Endothelial cell of umbilical vein (primary cell): ENCODE data around the gene ITPR2. TPM values are rescaled to one million over a fixed set of nuclear protein-coding genes. Genes with fewer than 3 reads are reported as not detected.
A peak's percentile ranks its signal among the peaks of the same experiment; 100 is the strongest.

Source experiments
- BruUV-seq: library from RNA; stranded (reverse); fragments of 400-500 nt; replicated peaks from 2 replicates; lab custom pipeline; 2021; lab: Mats Ljungman, UMichigan
- CTCF ChIA-PET: fragments of 300-600, 350-600 bp; sonication (Branson Sonifier 250); formaldehyde crosslinking; loops from one replicate; lab custom pipeline; 2021; ENCODE audit warnings: antibody characterized with exemption, inconsistent platforms; lab: Charles Lee
- POLR2A ChIA-PET: fragments of 300-600, 350-600 bp; sonication (Branson Sonifier 250); formaldehyde crosslinking; loops from one replicate; lab custom pipeline; 2021; ENCODE audit warnings: antibody characterized with exemption, inconsistent platforms; lab: Charles Lee
- DNase-seq: peaks from one replicate; pipeline ENCODE4 v3.0.0-alpha.2; 2011; ENCODE audit warnings: low read depth, low spot score
- FAIRE-seq: peaks from 2 replicates; lab custom pipeline; 2011; peaks lifted over from hg19 to GRCh38; lab: Jason Lieb, UNC
- H2AFZ ChIP-seq: 2 replicates; pipeline ENCODE4 v1.6.0; 2012; ENCODE audit warnings: low read depth, low read length, control low read depth, inconsistent platforms
- H3K27ac ChIP-seq: 2 replicates; pipeline ENCODE4 v1.5.1; 2011; ENCODE audit warnings: low read depth, mild to moderate bottlenecking, control low read depth, low read length, moderate library complexity; ENCODE audit not compliant: insufficient read depth
- H3K27me3 ChIP-seq, 2 experiments: 2 replicates each; pipeline versions ENCODE4 v1.6.0 to v1.6.1; 2011; ENCODE audit warnings: low read length in 2 of 2, mixed read lengths in 1 of 2; ENCODE audit not compliant: control insufficient read depth in 2 of 2, insufficient read depth in 2 of 2
- H3K36me3 ChIP-seq, 2 experiments: 2 replicates in 1 of 2; 3 replicates in 1 of 2; pipeline ENCODE4 v1.5.1; 2011; ENCODE audit warnings: low read length in 2 of 2, mild to moderate bottlenecking in 1 of 2, moderate library complexity in 1 of 2; ENCODE audit not compliant: control insufficient read depth in 2 of 2, insufficient read depth in 2 of 2; ENCODE audit errors: extremely low read depth in 1 of 2
- H3K4me1 ChIP-seq: 3 replicates; pipeline ENCODE4 v1.5.1; 2011; ENCODE audit warnings: mild to moderate bottlenecking, low read length; ENCODE audit not compliant: control insufficient read depth, insufficient read depth; ENCODE audit errors: extremely low read depth
- H3K4me2 ChIP-seq: 2 replicates; pipeline ENCODE4 v1.6.1; 2011; ENCODE audit warnings: low read length, control low read depth, mixed read lengths; ENCODE audit not compliant: insufficient read depth
- H3K4me3 ChIP-seq, 3 experiments: fragments of 200-600 bp in 1 of 3; sonication (generic), shearing (Covaris generic) in 1 of 3; replicated peaks in 1 of 3; 2 replicates each; pipeline ENCODE4 v1.5.1; 2011 to 2016; ENCODE audit warnings: control low read depth in 3 of 3, low read length in 3 of 3, mild to moderate bottlenecking in 2 of 3, inconsistent platforms in 1 of 3, low read depth in 1 of 3, moderate library complexity in 1 of 3; ENCODE audit not compliant: insufficient read depth in 1 of 3
- H3K79me2 ChIP-seq: 2 replicates; pipeline ENCODE4 v1.6.0; 2012; ENCODE audit warnings: low read length, inconsistent platforms; ENCODE audit not compliant: control insufficient read depth, insufficient read depth
- H3K9ac ChIP-seq: replicated peaks from 2 replicates; pipeline ENCODE3; 2011; ENCODE audit warnings: low read length, control low read depth; ENCODE audit not compliant: insufficient read depth; ENCODE audit errors: extremely low read depth
- H3K9me1 ChIP-seq: replicated peaks from 3 replicates; pipeline ENCODE4 v1.6.0; 2011; ENCODE audit warnings: mild to moderate bottlenecking, low read length; ENCODE audit not compliant: control insufficient read depth, insufficient read depth; ENCODE audit errors: extremely low read depth
- H3K9me3 ChIP-seq: replicated peaks from 2 replicates; pipeline ENCODE4 v1.5.1; 2012; ENCODE audit warnings: low read length, inconsistent platforms; ENCODE audit not compliant: control insufficient read depth, insufficient read depth
- H4K20me1 ChIP-seq: replicated peaks from 2 replicates; pipeline ENCODE3; 2011; ENCODE audit warnings: mild to moderate bottlenecking, low read length; ENCODE audit not compliant: control insufficient read depth, insufficient read depth; ENCODE audit errors: extremely low read depth
- EZH2 ChIP-seq: IDR thresholded peaks from 2 replicates; pipeline ENCODE4 v1.6.1; 2012; ENCODE audit warnings: borderline replicate concordance, low read depth, mild to moderate bottlenecking, moderate library complexity, low read length, inconsistent platforms; ENCODE audit not compliant: severe bottlenecking
- FOS ChIP-seq: IDR thresholded peaks from 2 replicates; pipeline ENCODE4 v1.6.1; 2011; ENCODE audit warnings: mild to moderate bottlenecking, low read length, moderate library complexity, borderline replicate concordance; ENCODE audit not compliant: insufficient read depth
- GATA2 ChIP-seq: IDR thresholded peaks from 2 replicates; pipeline ENCODE4 v1.7.0; 2011; ENCODE audit warnings: low read depth, mild to moderate bottlenecking, moderate library complexity, mixed read lengths, low read length; ENCODE audit not compliant: insufficient read length, insufficient read depth
- JUN ChIP-seq: IDR thresholded peaks from 2 replicates; pipeline ENCODE4 v1.6.1; 2011; ENCODE audit warnings: borderline replicate concordance, low read depth; ENCODE audit not compliant: insufficient read length, insufficient read depth
- POLR2A ChIP-seq: IDR thresholded peaks from 2 replicates; pipeline ENCODE4 v1.6.1; 2012; ENCODE audit warnings: low read depth, mild to moderate bottlenecking, control low read depth, low read length
- POLR2AphosphoS5 ChIP-seq: IDR thresholded peaks from 2 replicates; pipeline ENCODE4 v1.6.1; 2012; ENCODE audit warnings: low read depth, mild to moderate bottlenecking, control low read depth, low read length, moderate library complexity; ENCODE audit not compliant: insufficient read depth
- dilution Hi-C: fragments of 300-500 bp; cut with MboI; formaldehyde crosslinking; loops from one replicate; pipeline ENCODE4 v1.15.0; 2019; ENCODE audit warnings: low sequenced_read_pairs; ENCODE audit not compliant: extremely low pct_ligation_motif_present
- intact Hi-C: fragments of 100-400 bp; cut with micrococcal nuclease; formaldehyde crosslinking; loops from one replicate; pipeline ENCODE4 v1.10.0; 2022
- polyA plus RNA-seq, 4 experiments: library from polyadenylated mRNA; depleted of rRNA in 3 of 4; stranded (reverse) in 3 of 4; unstranded in 1 of 4; fragments of >200 nt; gene quantifications; 2 replicates each; pipeline versions ENCODE4 v1.2.1 to v1.2.3, GENCODE V29; 2011 to 2012; ENCODE audit warnings: missing spikeins in 1 of 4
- total RNA-seq: library from RNA; stranded (reverse); gene quantifications from 2 replicates; pipeline ENCODE4 v1.2.3, GENCODE V29; 2021
- TF ChIP-seq, protein P1 (sequence below): IDR thresholded peaks from 2 replicates; pipeline ENCODE4 v1.6.1; 2011; ENCODE audit not compliant: insufficient read depth, insufficient read length

Gene ITPR2
- total and polyA plus RNA-seq, 2 donors (not counting 3 experiments of a cell fraction or from before 2014, with no cell fraction given) = 16.2 to 86.8 TPM

DNA sequence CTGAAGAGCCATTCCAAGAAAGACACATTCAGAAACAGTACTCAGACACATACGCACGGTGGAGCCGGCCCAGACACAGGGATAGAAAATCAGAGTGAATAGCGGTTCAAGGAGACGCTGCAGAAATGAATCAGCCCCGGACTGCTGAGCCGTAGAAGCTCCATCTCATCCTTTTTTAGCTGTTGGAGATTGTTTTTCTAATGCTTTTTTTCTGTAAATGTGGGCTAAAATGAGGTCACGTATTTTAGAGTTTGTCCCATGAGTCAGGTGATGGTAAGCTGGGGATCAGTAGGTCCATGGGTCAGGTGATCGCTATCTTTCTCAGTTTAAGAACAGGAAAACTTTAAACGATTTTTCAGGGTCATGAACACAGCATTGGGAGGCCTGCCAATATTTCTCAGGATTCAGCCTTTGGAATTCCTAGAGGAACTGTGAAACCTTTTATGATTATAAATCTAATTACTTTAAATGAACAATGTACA is 202.4 kb downstream of the ITPR2 start:
- Histone ChIP-seq H3K9me3 (no peaks in the 10 kb centered on the region), H2AFZ (no peak overlapping the region), H3K4me1 (peaks cover 32% of the 10 kb centered on the region), H4K20me1 (no peaks in the 10 kb centered on the region), H3K27me3 (no peaks in the 10 kb centered on the region), H3K36me3 (peaks cover 5 to 7% of the 10 kb centered on the region in 2 experiments), H3K27ac (peak overlapping the region; percentile 78), H3K79me2 (peaks cover 2% of the 10 kb centered on the region), H3K4me3 (peak overlapping the region in 1 of 3 experiments; percentile 31), H3K9me1 (no peaks in the 10 kb centered on the region), H3K9ac (peak overlapping the region; percentile 65), H3K4me2 (peak overlapping the region; percentile 66)
- dilution Hi-C loops (no loop called here), intact Hi-C loops (loop anchor here (1.0 to 10.0 kb wide), 4 partner anchors 21 to 214 kb away; no protein-coding TSS in a partner anchor)
- ChIA-PET CTCF (interaction anchor here (0.8 to 8.3 kb wide), 27 partner anchors 9 to 574 kb away, joined by 3 to 112 read pairs (median 5); partner anchors contain the start of genes BHLHE41 and ITPR2), POLR2A (interaction anchor here (1.2 kb wide), 1 partner anchor 71 kb away, joined by 3 read pairs; no protein-coding TSS in a partner anchor)
- peak; percentile 90 for DNase-seq
- TF ChIP-seq POLR2A (peak; percentile 14), POLR2AphosphoS5 (peak; percentile 65), JUN (peak; percentile 56), GATA2 (peak; percentile 99), FOS (peak; percentile 67), EZH2 (no peak)
- TF ChIP-seq, protein P1, sequence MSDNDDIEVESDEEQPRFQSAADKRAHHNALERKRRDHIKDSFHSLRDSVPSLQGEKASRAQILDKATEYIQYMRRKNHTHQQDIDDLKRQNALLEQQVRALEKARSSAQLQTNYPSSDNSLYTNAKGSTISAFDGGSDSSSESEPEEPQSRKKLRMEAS = no peak
- peak; percentile 73 for FAIRE-seq
- no TSS peak for BruUV-seq
